Neural progenitor cell (in vitro differentiated cells): ENCODE measurements around the gene COLEC12. TPM values are rescaled to one million over a fixed set of nuclear protein-coding genes. Genes with fewer than 3 reads are reported as not detected.

ENCODE experiments used
- DNase-seq: peaks from one replicate; pipeline ENCODE4 v3.0.0-alpha.2; 2016; ENCODE audit warnings: low spot score
- H2AFZ ChIP-seq: fragments of 200-600 bp; sonication (generic); replicated peaks from 2 replicates; pipeline ENCODE4 v1.6.1; 2016; ENCODE audit warnings: antibody characterized with exemption
- H3F3A ChIP-seq: fragments of 200-600 bp; sonication (generic); 2 replicates; pipeline ENCODE4 v1.6.1; 2016; ENCODE audit warnings: antibody characterized with exemption, low read depth
- H3K27ac ChIP-seq: fragments of 200-600 bp; sonication (generic); 2 replicates; pipeline ENCODE4 v1.5.1; 2016; ENCODE audit warnings: mild to moderate bottlenecking
- H3K27me3 ChIP-seq: fragments of 200-600 bp; sonication (generic); 2 replicates; pipeline ENCODE4 v1.6.1; 2016; ENCODE audit warnings: mild to moderate bottlenecking, moderate library complexity
- H3K36me3 ChIP-seq: fragments of 200-600 bp; sonication (generic); 2 replicates; pipeline ENCODE4 v1.5.1; 2016
- H3K4me1 ChIP-seq: fragments of 200-600 bp; sonication (generic); 2 replicates; pipeline ENCODE4 v1.6.1; 2016; ENCODE audit warnings: mixed run types
- H3K4me2 ChIP-seq: fragments of 200-600 bp; sonication (generic); 2 replicates; pipeline ENCODE4 v1.6.1; 2016
- H3K4me3 ChIP-seq: fragments of 200-600 bp; sonication (generic); 2 replicates; pipeline ENCODE4 v1.5.1; 2016
- H3K79me2 ChIP-seq: fragments of 200-600 bp; sonication (generic); 2 replicates; pipeline ENCODE4 v1.6.1; 2016; ENCODE audit warnings: low read depth
- H3K9ac ChIP-seq: fragments of 200-600 bp; sonication (generic); 2 replicates; pipeline ENCODE4 v1.6.1; 2016
- H3K9me3 ChIP-seq: fragments of 200-600 bp; sonication (generic); 2 replicates; pipeline ENCODE4 v1.5.1; 2016; ENCODE audit warnings: low read depth
- H4K20me1 ChIP-seq: fragments of 200-600 bp; sonication (generic); 2 replicates; pipeline ENCODE4 v1.6.1; 2016; ENCODE audit warnings: low read depth
- H3K27ac Mint-ChIP-seq: 3 replicates; pipeline ENCODE4 v1.8.0; 2021; ENCODE audit warnings: mixed read lengths
- H3K27me3 Mint-ChIP-seq: 2 replicates; pipeline ENCODE4 v1.8.0; 2022; ENCODE audit warnings: low read depth, mild to moderate bottlenecking, inconsistent platforms, moderate library complexity, mixed read lengths; ENCODE audit not compliant: insufficient read depth
- H3K36me3 Mint-ChIP-seq: 3 replicates; pipeline ENCODE4 v1.8.0; 2021; ENCODE audit warnings: mixed read lengths
- H3K4me1 Mint-ChIP-seq: 3 replicates; pipeline ENCODE4 v1.8.0; 2021; ENCODE audit warnings: mixed read lengths
- H3K4me3 Mint-ChIP-seq: 3 replicates; pipeline ENCODE4 v1.8.0; 2021; ENCODE audit warnings: mild to moderate bottlenecking, moderate library complexity, mixed read lengths
- H3K9me3 Mint-ChIP-seq: 3 replicates; pipeline ENCODE4 v1.8.0; 2020; ENCODE audit warnings: mixed read lengths
- EZH2 ChIP-seq: fragments of 200-600 bp; sonication (generic); IDR thresholded peaks from 2 replicates; pipeline ENCODE4 v1.6.1; 2017; ENCODE audit warnings: antibody characterized with exemption, mild to moderate bottlenecking, moderate library complexity
- EZH2phosphoT487 ChIP-seq: fragments of 200-600 bp; sonication (generic); IDR thresholded peaks from 2 replicates; pipeline ENCODE4 v1.6.1; 2017; ENCODE audit warnings: antibody characterized with exemption
- total RNA-seq: library from RNA; depleted of rRNA; stranded (reverse); fragments of >200 nt; gene quantifications from 2 replicates; pipeline ENCODE4 v1.2.3, GENCODE V29; 2015; ENCODE audit warnings: low replicate concordance
- TF ChIP-seq, protein P1 (sequence below): fragments of 200-600 bp; sonication (generic); IDR thresholded peaks from 2 replicates; pipeline ENCODE4 v1.5.1; 2017; ENCODE audit warnings: antibody characterized with exemption, mild to moderate bottlenecking

Gene COLEC12
- total RNA-seq, 1 donor from 2014 or later = 2.0 TPM

GRCh38 chr18:468955-469790 lies 31.3 kb downstream of the COLEC12 start:
- no peaks in the 10 kb centered on the region for H3K9me3 ChIP-seq
- H3K4me1 ChIP-seq = peaks cover 1% of the 10 kb centered on the region
- no peaks in the 10 kb centered on the region for H3F3A ChIP-seq
- TF ChIP-seq EZH2 (no peak), EZH2phosphoT487 (no peak)
- TF ChIP-seq, protein P1, sequence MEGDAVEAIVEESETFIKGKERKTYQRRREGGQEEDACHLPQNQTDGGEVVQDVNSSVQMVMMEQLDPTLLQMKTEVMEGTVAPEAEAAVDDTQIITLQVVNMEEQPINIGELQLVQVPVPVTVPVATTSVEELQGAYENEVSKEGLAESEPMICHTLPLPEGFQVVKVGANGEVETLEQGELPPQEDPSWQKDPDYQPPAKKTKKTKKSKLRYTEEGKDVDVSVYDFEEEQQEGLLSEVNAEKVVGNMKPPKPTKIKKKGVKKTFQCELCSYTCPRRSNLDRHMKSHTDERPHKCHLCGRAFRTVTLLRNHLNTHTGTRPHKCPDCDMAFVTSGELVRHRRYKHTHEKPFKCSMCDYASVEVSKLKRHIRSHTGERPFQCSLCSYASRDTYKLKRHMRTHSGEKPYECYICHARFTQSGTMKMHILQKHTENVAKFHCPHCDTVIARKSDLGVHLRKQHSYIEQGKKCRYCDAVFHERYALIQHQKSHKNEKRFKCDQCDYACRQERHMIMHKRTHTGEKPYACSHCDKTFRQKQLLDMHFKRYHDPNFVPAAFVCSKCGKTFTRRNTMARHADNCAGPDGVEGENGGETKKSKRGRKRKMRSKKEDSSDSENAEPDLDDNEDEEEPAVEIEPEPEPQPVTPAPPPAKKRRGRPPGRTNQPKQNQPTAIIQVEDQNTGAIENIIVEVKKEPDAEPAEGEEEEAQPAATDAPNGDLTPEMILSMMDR = no peak
- no peaks in the 10 kb centered on the region for H3K79me2 ChIP-seq
- H3K9me3 Mint-ChIP-seq = no peaks in the 10 kb centered on the region
- no peak overlapping the region for H3K9ac ChIP-seq
- peaks cover 14% of the 10 kb centered on the region for H3K4me1 Mint-ChIP-seq
- H3K27me3 Mint-ChIP-seq = peaks cover 15% of the 10 kb centered on the region
- no peak overlapping the region for H3K4me3 Mint-ChIP-seq
- H3K4me2 ChIP-seq = no peak overlapping the region
- no peaks in the 10 kb centered on the region for H3K27me3 ChIP-seq
- H2AFZ ChIP-seq = peak overlapping the region; percentile 46
- DNase-seq = no peak
- H3K27ac ChIP-seq = no peak overlapping the region
- no peaks in the 10 kb centered on the region for H3K36me3 ChIP-seq
- no peak overlapping the region for H3K27ac Mint-ChIP-seq
- H3K4me3 ChIP-seq = no peak overlapping the region
- no peaks in the 10 kb centered on the region for H4K20me1 ChIP-seq
- no peaks in the 10 kb centered on the region for H3K36me3 Mint-ChIP-seq

- H3K27me3 ChIP-seq = no peaks in the 10 kb centered on the region
- H3K36me3 ChIP-seq = no peaks in the 10 kb centered on the region
- no peak overlapping the region for H3K4me3 Mint-ChIP-seq
- H3K79me2 ChIP-seq = no peaks in the 10 kb centered on the region
- peak overlapping the region; percentile 35 for H3K4me2 ChIP-seq
- peaks cover 16% of the 10 kb centered on the region for H3K36me3 Mint-ChIP-seq
- H3K27ac Mint-ChIP-seq = peak overlapping the region; percentile 69
- H3K9ac ChIP-seq = no peak overlapping the region
- no peak for TF ChIP-seq EZH2phosphoT487
- TF ChIP-seq, protein P1 = no peak
- TF ChIP-seq EZH2 = no peak
- no peak overlapping the region for H3K27ac ChIP-seq
- H3K9me3 Mint-ChIP-seq = peaks cover 5% of the 10 kb centered on the region
- no peaks in the 10 kb centered on the region for H4K20me1 ChIP-seq
- peaks cover 3% of the 10 kb centered on the region for H3K27me3 Mint-ChIP-seq
- H2AFZ ChIP-seq = peak overlapping the region; percentile 13
- no peak overlapping the region for H3K4me3 ChIP-seq
- no peaks in the 10 kb centered on the region for H3K9me3 ChIP-seq
- H3F3A ChIP-seq = no peaks in the 10 kb centered on the region
- peak; percentile 39 for DNase-seq
- H3K4me1 ChIP-seq = peaks cover 8% of the 10 kb centered on the region
- H3K4me1 Mint-ChIP-seq = peaks cover 18% of the 10 kb centered on the region
These were observed 36.5 kb downstream of the COLEC12 start for GRCh38 chr18:463827-464541.

DNA sequence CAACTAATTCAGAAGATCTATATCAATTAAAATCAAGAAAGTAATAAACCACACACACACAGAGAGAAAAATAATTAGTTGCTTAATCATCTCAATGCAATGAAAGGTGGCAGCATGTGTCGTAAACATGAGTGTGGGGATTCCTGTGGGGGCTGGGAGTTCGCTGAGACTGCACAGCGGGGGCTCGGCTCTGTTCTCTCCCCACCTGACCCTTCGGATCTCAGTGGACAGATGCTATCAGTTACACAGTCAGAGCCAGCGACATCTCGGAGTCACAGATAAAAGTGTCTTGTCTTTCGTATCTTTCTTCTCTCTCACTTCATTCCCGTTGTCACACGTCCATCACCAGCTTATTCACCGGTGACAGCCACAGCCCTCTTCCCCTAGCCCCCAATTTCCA lies 37.1 kb downstream of the COLEC12 start:
- no peak for DNase-seq
- Mint-ChIP-seq H3K9me3 (peaks cover 5% of the 10 kb centered on the region), H3K4me3 (no peak overlapping the region), H3K4me1 (peaks cover 19% of the 10 kb centered on the region), H3K36me3 (peaks cover 16% of the 10 kb centered on the region), H3K27ac (peak overlapping the region; percentile 69), H3K27me3 (peaks cover 3% of the 10 kb centered on the region)
- no peak overlapping the region for H2AFZ ChIP-seq
- peaks cover 8% of the 10 kb centered on the region for H3K4me1 ChIP-seq
- H3K36me3 ChIP-seq = no peaks in the 10 kb centered on the region
- TF ChIP-seq EZH2phosphoT487 = no peak
- TF ChIP-seq, protein P1 = no peak
- no peak for TF ChIP-seq EZH2
- no peaks in the 10 kb centered on the region for H3K9me3 ChIP-seq
- H3F3A ChIP-seq = no peaks in the 10 kb centered on the region
- H3K4me2 ChIP-seq = no peak overlapping the region
- no peaks in the 10 kb centered on the region for H4K20me1 ChIP-seq
- no peak overlapping the region for H3K4me3 ChIP-seq
- H3K27ac ChIP-seq = no peak overlapping the region
- no peak overlapping the region for H3K9ac ChIP-seq
- H3K79me2 ChIP-seq = no peaks in the 10 kb centered on the region
- H3K27me3 ChIP-seq = no peaks in the 10 kb centered on the region
